ENCODE results near the gene IER5. TPM values are rescaled to one million over a fixed set of nuclear protein-coding genes. Genes with fewer than 3 reads are reported as not detected.

Gene IER5
- total and polyA plus RNA-seq, 4 donors, result 18.6 to 34.5 (median 26.2) TPM

DNA sequence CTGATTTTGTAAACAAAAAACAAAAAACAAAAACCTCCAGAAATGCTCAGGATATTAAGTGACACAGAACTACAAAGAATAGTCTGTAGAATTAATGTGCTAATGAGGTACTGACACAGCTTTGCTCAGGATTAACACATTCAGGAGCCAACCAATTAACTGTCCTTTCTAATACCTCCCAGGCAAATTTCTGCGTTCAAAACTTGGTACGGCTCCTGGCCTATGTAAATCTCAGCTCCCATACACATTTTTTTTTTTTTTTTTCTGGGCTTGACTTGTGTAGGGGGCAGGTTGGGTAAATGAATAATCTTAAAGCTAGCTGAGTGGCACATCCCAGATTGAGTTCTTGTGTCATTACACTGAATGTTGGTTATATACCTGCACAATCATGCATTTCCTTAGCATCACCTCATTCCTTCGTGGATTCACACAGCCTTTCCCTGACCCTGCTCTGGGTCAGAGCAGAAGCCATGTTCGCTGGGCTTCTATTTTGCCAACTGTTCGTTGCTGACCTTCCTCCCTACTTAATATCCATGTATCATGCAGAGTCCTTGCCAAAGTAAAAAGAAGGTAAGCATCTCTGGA is 12.6 kb upstream of the IER5 start:
- WGBS, 2 donors, result 86 to 87% methylated on average over 5 of the region's 5 CpGs
- ATAC-seq (ENCODE audit: insufficient read depth, low FRiP score), result no peak
- Histone ChIP-seq H3K4me3 (no peak overlapping the region), H3K9me3 (ENCODE audit: control insufficient read depth in 4 of 4, insufficient read depth in 3 of 4, low read length in 3 of 4) (no peaks in the 10 kb centered on the region), H3K36me3 (ENCODE audit: control insufficient read depth in 4 of 4, insufficient read depth in 4 of 4, low read length in 4 of 4) (no peaks in the 10 kb centered on the region), H3K4me1 (ENCODE audit: control insufficient read depth in 5 of 5, insufficient read depth in 5 of 5, low read length in 5 of 5) (no peaks in the 10 kb centered on the region), H3K9ac (ENCODE audit: insufficient read depth in 1 of 2, low read length in 2 of 2) (no peak overlapping the region), H3K27me3 (ENCODE audit: control insufficient read depth in 3 of 3, insufficient read depth in 3 of 3, low read length in 2 of 3) (no peaks in the 10 kb centered on the region), H3K27ac (ENCODE audit: low read depth in 1 of 2, low read length in 1 of 2) (no peak overlapping the region)
- TF ChIP-seq CTCF (IDR thresholded peaks at IDR 0.05; ENCODE audit: control extremely low read depth, extremely low read depth), result no peak
- DNase-seq, result no peak

GRCh38 chr1:181076852-181077251 is 11.6 kb upstream of the IER5 start:
- H3K4me3 ChIP-seq, result no peak overlapping the region
- no peaks in the 10 kb centered on the region for H3K27me3 ChIP-seq (ENCODE audit: control insufficient read depth in 3 of 3, insufficient read depth in 3 of 3, low read length in 2 of 3)
- no peaks in the 10 kb centered on the region for H3K9me3 ChIP-seq (ENCODE audit: control insufficient read depth in 4 of 4, insufficient read depth in 3 of 4, low read length in 3 of 4)
- ATAC-seq (ENCODE audit: insufficient read depth, low FRiP score), result no peak
- no peak for TF ChIP-seq CTCF (IDR thresholded peaks at IDR 0.05; ENCODE audit: control extremely low read depth, extremely low read depth)
- H3K27ac ChIP-seq (ENCODE audit: low read depth in 1 of 2, low read length in 1 of 2), result no peak overlapping the region
- no peak for DNase-seq
- no peaks in the 10 kb centered on the region for H3K36me3 ChIP-seq (ENCODE audit: control insufficient read depth in 4 of 4, insufficient read depth in 4 of 4, low read length in 4 of 4)
- no peak overlapping the region for H3K9ac ChIP-seq (ENCODE audit: insufficient read depth in 1 of 2, low read length in 2 of 2)
- H3K4me1 ChIP-seq (ENCODE audit: control insufficient read depth in 5 of 5, insufficient read depth in 5 of 5, low read length in 5 of 5), result no peaks in the 10 kb centered on the region
- WGBS, 2 donors, result 75 to 83% methylated on average over 3 of the region's 3 CpGs

GRCh38 chr1:181077576-181078242 is 10.8 kb upstream of the IER5 start:
- H3K27me3 ChIP-seq (ENCODE audit: control insufficient read depth in 3 of 3, insufficient read depth in 3 of 3, low read length in 2 of 3), result no peaks in the 10 kb centered on the region
- no peak overlapping the region for H3K9ac ChIP-seq (ENCODE audit: insufficient read depth in 1 of 2, low read length in 2 of 2)
- ATAC-seq (ENCODE audit: insufficient read depth, low FRiP score) (no peak), DNase-seq (no peak)
- no peaks in the 10 kb centered on the region for H3K9me3 ChIP-seq (ENCODE audit: control insufficient read depth in 4 of 4, insufficient read depth in 3 of 4, low read length in 3 of 4)
- no peak overlapping the region for H3K4me3 ChIP-seq
- no peak for TF ChIP-seq CTCF (IDR thresholded peaks at IDR 0.05; ENCODE audit: control extremely low read depth, extremely low read depth)
- 79 to 82% methylated on average over 7 of the region's 7 CpGs for WGBS, 2 donors
- no peak overlapping the region for H3K27ac ChIP-seq (ENCODE audit: low read depth in 1 of 2, low read length in 1 of 2)
- H3K36me3 ChIP-seq (ENCODE audit: control insufficient read depth in 4 of 4, insufficient read depth in 4 of 4, low read length in 4 of 4), result no peaks in the 10 kb centered on the region
- H3K4me1 ChIP-seq (ENCODE audit: control insufficient read depth in 5 of 5, insufficient read depth in 5 of 5, low read length in 5 of 5), result no peaks in the 10 kb centered on the region
